ENCODE results near the gene C5orf58. TPM values are rescaled to one million over a fixed set of nuclear protein-coding genes. Genes with fewer than 3 reads are reported as not detected.

Gene C5orf58
- total and polyA plus RNA-seq, 9 of the 15 experiments (the other 6 are each of a cell fraction or from before 2014, with no cell fraction given): 1.5 to 7.6 (median 5.3) TPM

GRCh38 chr5:170251462-170251861, 18.7 kb downstream of the C5orf58 start:
- 0 out of 3 replicates have a peak, but pooled peaks cover 3% of the 10 kb centered on the region for H3K36me3 ChIP-seq (ENCODE audit: control insufficient read depth, insufficient read depth, low read length)
- no peak for DNase-seq (ENCODE audit: extremely low read depth in 1 of 4, low spot score in 3 of 4)
- WGBS (ENCODE audit: insufficient coverage, low coverage, missing lambda C conversion rate): 30% methylated on average over 2 of the region's 2 CpGs
- ATAC-seq: no peak
- CTCF ChIA-PET (ENCODE audit: low intra/inter-chr PET ratio): no interaction called here
- POLR2A ChIA-PET: interaction anchor here (1.5 kb wide), 1 partner anchor 11 kb away, joined by 3 read pairs; no protein-coding TSS in a partner anchor
- H3K9me1 ChIP-seq (ENCODE audit: control insufficient read depth, insufficient read depth, low read length): no peaks in the 10 kb centered on the region
- no peak overlapping the region for H3K27ac ChIP-seq (ENCODE audit: extremely low read depth, low read depth, low read length)
- no peak overlapping the region for H3K4me3 ChIP-seq
- no peak for FAIRE-seq
- in situ Hi-C loops (cut with MboI) (no loop called here), intact Hi-C loops (cut with micrococcal nuclease) (no loop called here)
- H3K9ac ChIP-seq (ENCODE audit: insufficient read depth in 1 of 2, low read depth in 2 of 2, low read length in 2 of 2): no peak overlapping the region
- no peaks in the 10 kb centered on the region; a peak in 1 of 5 replicates for H3K27me3 ChIP-seq (ENCODE audit: control insufficient read depth in 2 of 2, insufficient read depth in 2 of 2, low read length in 2 of 2)
- peaks cover 0 to 28% of the 10 kb centered on the region in 2 experiments; a peak in 3 of 5 replicates for H3K4me1 ChIP-seq (replicated peaks in 1 of 2; ENCODE audit: control insufficient read depth in 2 of 2, insufficient read depth in 2 of 2, low read length in 2 of 2)
- H3K9me3 ChIP-seq (replicated peaks; ENCODE audit: control insufficient read depth, insufficient read depth, low read depth, low read length): no peaks in the 10 kb centered on the region
- no peaks in the 10 kb centered on the region for H3K79me2 ChIP-seq (ENCODE audit: control insufficient read depth, insufficient read depth, low read length)
- H3K4me2 ChIP-seq (ENCODE audit: insufficient read depth, low read length): no peak overlapping the region
- no peak overlapping the region for H2AFZ ChIP-seq (ENCODE audit: low read depth, low read length)
- BruUV-seq (replicated peaks): no TSS peak
- H4K20me1 ChIP-seq (replicated peaks; ENCODE audit: control insufficient read depth, insufficient read depth, low read length): no peaks in the 10 kb centered on the region
- TF ChIP-seq C11orf30 (IDR thresholded peaks at IDR 0.05; ENCODE audit: low read depth): peak; percentile 47; the same call in 1 of the 2 replicates
- TF ChIP-seq TEAD4 (IDR thresholded peaks at IDR 0.05; ENCODE audit: low read length): no peak
- TF ChIP-seq TEAD4 (CRISPR knock-in tag; IDR thresholded peaks at IDR 0.05; ENCODE audit: borderline replicate concordance): no peak
- 0 out of 2 replicates have a peak, but pooled peaks have one; percentile 34 for TF ChIP-seq NFE2 (IDR thresholded peaks at IDR 0.05; ENCODE audit: low read depth)
- TF ChIP-seq ZNF316 (IDR thresholded peaks at IDR 0.05): peak; percentile 26; the same call in 1 of the 2 replicates
- no peak for TF ChIP-seq ZKSCAN3 (CRISPR knock-in tag; IDR thresholded peaks at IDR 0.05)
- no peak for TF ChIP-seq EP400 (IDR thresholded peaks at IDR 0.05)
- no peak for TF ChIP-seq GABPA (tag; conservative IDR thresholded peaks at IDR 0.05; ENCODE audit: low read depth)
- 0 out of 2 replicates have a peak, but pooled peaks have one; percentile 23 for TF ChIP-seq MAFG (tag; conservative IDR thresholded peaks at IDR 0.05)
- no peak for TF ChIP-seq MNT (conservative IDR thresholded peaks at IDR 0.05)
- no peak for TF ChIP-seq RBFOX2 (IDR thresholded peaks at IDR 0.05; ENCODE audit: low read depth, low read length)
- TF ChIP-seq ARID4B (CRISPR knock-in tag; IDR thresholded peaks at IDR 0.05): no peak
